Measurements from ENCODE around the gene DPPA2.

The DPPA2 gene

GRCh38 chr3:109313061-109313460 lies 3.3 kb downstream of the DPPA2 start:
- DNase-seq, result no peak

GRCh38 chr3:109297496-109297895 lies 18.8 kb downstream of the DPPA2 start:
- no peak for DNase-seq

GRCh38 chr3:109284071-109284470 lies 32.2 kb downstream of the DPPA2 start:
- no peak for DNase-seq

- no peak for DNase-seq
Observed at GRCh38 chr3:109278546-109278945, 37.8 kb downstream of the DPPA2 start.

- no peak for DNase-seq
Observed at GRCh38 chr3:109278141-109278540, 38.2 kb downstream of the DPPA2 start.

GRCh38 chr3:109275702-109276293 lies 40.5 kb downstream of the DPPA2 start:
- DNase-seq, result no peak

GRCh38 chr3:109270779-109271178 lies 45.5 kb downstream of the DPPA2 start:
- no peak for DNase-seq

- DNase-seq, result no peak
Observed at GRCh38 chr3:109269577-109270275, 46.6 kb downstream of the DPPA2 start.

GRCh38 chr3:109268181-109268580 lies 48.1 kb downstream of the DPPA2 start:
- DNase-seq, result no peak

GRCh38 chr3:109265295-109265694 lies 51.0 kb downstream of the DPPA2 start:
- DNase-seq, result no peak

- no peak for DNase-seq
Observed at GRCh38 chr3:109257269-109257668, 59.0 kb downstream of the DPPA2 start.

GRCh38 chr3:109254770-109255169 lies 61.5 kb downstream of the DPPA2 start:
- no peak for DNase-seq

GRCh38 chr3:109252641-109253040 lies 63.7 kb downstream of the DPPA2 start:
- DNase-seq, result no peak
